22Rv1 (cell line): Measurements from ENCODE around the gene TXNRD2.

Experiments
- H3K27ac ChIP-seq: fragments of 450-650 bp; 2 replicates; pipeline ENCODE4 v1.5.1; 2017
- CTCF ChIP-seq: fragments of 450-650 bp; IDR thresholded peaks from 2 replicates; pipeline ENCODE4 v1.5.1; 2017; ENCODE audit warnings: mild to moderate bottlenecking
- ZFX ChIP-seq: fragments of 450-650 bp; IDR thresholded peaks from 2 replicates; pipeline ENCODE4 v1.6.1; 2017; ENCODE audit warnings: antibody characterized with exemption, borderline replicate concordance

Gene TXNRD2

GRCh38 chr22:19962909-19963806, 21.5 kb upstream of the TXNRD2 start:
- TF ChIP-seq ZFX (no peak), CTCF (no peak)

GRCh38 chr22:19962246-19962908, 20.8 kb upstream of the TXNRD2 start:
- H3K27ac ChIP-seq: peak overlapping the region; percentile 100
- TF ChIP-seq ZFX (no peak), CTCF (peak; percentile 89)

More at GRCh38 chr22:19962909-19963806, 21.5 kb upstream of the TXNRD2 start:
- H3K27ac ChIP-seq: peak overlapping the region; percentile 100

- peak overlapping the region; percentile 100 for H3K27ac ChIP-seq
- no peak for TF ChIP-seq ZFX
- TF ChIP-seq CTCF: no peak
These were observed 20.2 kb upstream of the TXNRD2 start for GRCh38 chr22:19961868-19962245.

GRCh38 chr22:19961201-19961580, 19.6 kb upstream of the TXNRD2 start:
- TF ChIP-seq ZFX: no peak
- peak overlapping the region; percentile 100 for H3K27ac ChIP-seq

GRCh38 chr22:19960491-19961200, 19.0 kb upstream of the TXNRD2 start:
- H3K27ac ChIP-seq: peak overlapping the region; percentile 100
- TF ChIP-seq ZFX (no peak), CTCF (no peak)

- peak overlapping the region; percentile 100 for H3K27ac ChIP-seq
- TF ChIP-seq ZFX: no peak
- no peak for TF ChIP-seq CTCF
These were observed 18.2 kb upstream of the TXNRD2 start for GRCh38 chr22:19959587-19960490.
